Measurements from ENCODE around the gene GRIA2. TPM values are rescaled to one million over a fixed set of nuclear protein-coding genes. Genes with fewer than 3 reads are reported as not detected.
"Not testable (repeated sequence)": the region's sequence is repeated elsewhere in the genome, so short reads cannot be mapped to it uniquely, and the experiment has no call there.

Gene GRIA2
- total RNA-seq, 2 experiments from 2014 or later, result not detected

GRCh38 chr4:157223456-157223855 is 2.9 kb downstream of the GRIA2 start:
- DNase-seq (no peak), ATAC-seq (ENCODE audit: low read depth) (no peak)
- Mint-ChIP-seq H3K36me3 (peaks cover 2% of the 10 kb centered on the region), H3K27ac (no peak overlapping the region), H3K4me1 (no peaks in the 10 kb centered on the region), H3K27me3 (peaks cover 28% of the 10 kb centered on the region), H3K4me3 (no peak overlapping the region), H3K9me3 (peaks cover 6% of the 10 kb centered on the region)
- POLR2A ChIA-PET, result no interaction called here

- H3K27me3 Mint-ChIP-seq, result peaks cover 23% of the 10 kb centered on the region
- peaks cover 2% of the 10 kb centered on the region for H3K36me3 Mint-ChIP-seq
- no peak for ATAC-seq (ENCODE audit: low read depth)
- no peak overlapping the region for H3K4me3 Mint-ChIP-seq
- H3K4me1 Mint-ChIP-seq, result no peaks in the 10 kb centered on the region
- no peak for DNase-seq
- H3K9me3 Mint-ChIP-seq, result peaks cover 5% of the 10 kb centered on the region
- no peak overlapping the region for H3K27ac Mint-ChIP-seq
- POLR2A ChIA-PET, result no interaction called here
Measured at GRCh38 chr4:157225096-157225495, 4.6 kb downstream of the GRIA2 start.

GRCh38 chr4:157226035-157226434 is 5.5 kb downstream of the GRIA2 start:
- Mint-ChIP-seq H3K36me3 (peaks cover 2% of the 10 kb centered on the region), H3K27ac (no peak overlapping the region), H3K9me3 (peaks cover 5% of the 10 kb centered on the region), H3K4me1 (no peaks in the 10 kb centered on the region), H3K27me3 (peaks cover 17% of the 10 kb centered on the region), H3K4me3 (no peak overlapping the region)
- DNase-seq (no peak), ATAC-seq (ENCODE audit: low read depth) (no peak)
- POLR2A ChIA-PET, result no interaction called here

- no peaks in the 10 kb centered on the region for H3K4me1 Mint-ChIP-seq
Measured at GRCh38 chr4:157226601-157227000, 6.1 kb downstream of the GRIA2 start.

GRCh38 chr4:157231525-157231924 is 11.0 kb downstream of the GRIA2 start:
- ATAC-seq (ENCODE audit: low read depth) (no peak), DNase-seq (no peak)
- H3K4me3 Mint-ChIP-seq, result no peak overlapping the region
- no peaks in the 10 kb centered on the region for H3K36me3 Mint-ChIP-seq
- H3K27ac Mint-ChIP-seq, result no peak overlapping the region
- H3K4me1 Mint-ChIP-seq, result no peaks in the 10 kb centered on the region
- peaks cover 1% of the 10 kb centered on the region for H3K9me3 Mint-ChIP-seq
- no peaks in the 10 kb centered on the region for H3K27me3 Mint-ChIP-seq
- POLR2A ChIA-PET, result no interaction called here

More at GRCh38 chr4:157226601-157227000, 6.1 kb downstream of the GRIA2 start:
- POLR2A ChIA-PET, result no interaction called here
- ATAC-seq (ENCODE audit: low read depth), result no peak
- Mint-ChIP-seq H3K36me3 (peaks cover 2% of the 10 kb centered on the region), H3K27me3 (peaks cover 11% of the 10 kb centered on the region), H3K4me3 (no peak overlapping the region), H3K9me3 (peaks cover 4% of the 10 kb centered on the region), H3K27ac (no peak overlapping the region)
- no peak for DNase-seq

- no peak for ATAC-seq (ENCODE audit: low read depth)
- H3K27me3 Mint-ChIP-seq, result no peaks in the 10 kb centered on the region
- H3K27ac Mint-ChIP-seq, result no peak overlapping the region
- no peaks in the 10 kb centered on the region for H3K4me1 Mint-ChIP-seq
- no peaks in the 10 kb centered on the region for H3K36me3 Mint-ChIP-seq
- POLR2A ChIA-PET, result no interaction called here
- no peak for DNase-seq
- no peak overlapping the region for H3K4me3 Mint-ChIP-seq
- H3K9me3 Mint-ChIP-seq, result no peaks in the 10 kb centered on the region
Measured at GRCh38 chr4:157242871-157243270, 22.3 kb downstream of the GRIA2 start.

- ATAC-seq (ENCODE audit: low read depth) (no peak), DNase-seq (no peak)
- Mint-ChIP-seq H3K27me3 (no peaks in the 10 kb centered on the region), H3K4me1 (no peaks in the 10 kb centered on the region), H3K27ac (no peak overlapping the region), H3K4me3 (no peak overlapping the region), H3K36me3 (no peaks in the 10 kb centered on the region), H3K9me3 (no peaks in the 10 kb centered on the region)
- POLR2A ChIA-PET, result no interaction called here
Measured at GRCh38 chr4:157244348-157244747, 23.8 kb downstream of the GRIA2 start.

GRCh38 chr4:157245351-157245750 is 24.8 kb downstream of the GRIA2 start:
- Mint-ChIP-seq H3K4me1 (no peaks in the 10 kb centered on the region), H3K36me3 (no peaks in the 10 kb centered on the region), H3K4me3 (no peak overlapping the region), H3K9me3 (no peaks in the 10 kb centered on the region), H3K27ac (no peak overlapping the region), H3K27me3 (no peaks in the 10 kb centered on the region)
- ATAC-seq (ENCODE audit: low read depth) (no peak), DNase-seq (no peak)
- POLR2A ChIA-PET, result no interaction called here

- no peaks in the 10 kb centered on the region for H3K9me3 Mint-ChIP-seq
- DNase-seq, result no peak
- no peaks in the 10 kb centered on the region for H3K4me1 Mint-ChIP-seq
- POLR2A ChIA-PET, result no interaction called here
- H3K36me3 Mint-ChIP-seq, result no peaks in the 10 kb centered on the region
- no peak overlapping the region for H3K27ac Mint-ChIP-seq
- H3K27me3 Mint-ChIP-seq, result no peaks in the 10 kb centered on the region
- no peak overlapping the region for H3K4me3 Mint-ChIP-seq
- ATAC-seq (ENCODE audit: low read depth), result no peak
Measured at GRCh38 chr4:157246964-157247363, 26.4 kb downstream of the GRIA2 start.

GRCh38 chr4:157258165-157258564 is 37.6 kb downstream of the GRIA2 start:
- H3K4me3 Mint-ChIP-seq; ATAC-seq (ENCODE audit: low read depth); POLR2A ChIA-PET; H3K9me3 Mint-ChIP-seq; H3K27me3 Mint-ChIP-seq; H3K27ac Mint-ChIP-seq; H3K36me3 Mint-ChIP-seq; DNase-seq; H3K4me1 Mint-ChIP-seq: not testable (repeated sequence)

GRCh38 chr4:157265281-157265680 is 44.8 kb downstream of the GRIA2 start:
- H3K4me1 Mint-ChIP-seq, result no peaks in the 10 kb centered on the region

GRCh38 chr4:157270108-157270507 is 49.6 kb downstream of the GRIA2 start:
- H3K4me3 Mint-ChIP-seq, result no peak overlapping the region
- no peak for DNase-seq

More at GRCh38 chr4:157265281-157265680, 44.8 kb downstream of the GRIA2 start:
- Mint-ChIP-seq H3K36me3 (no peaks in the 10 kb centered on the region), H3K4me3 (no peak overlapping the region), H3K27ac (no peak overlapping the region), H3K9me3 (no peaks in the 10 kb centered on the region), H3K27me3 (no peaks in the 10 kb centered on the region)
- no peak for ATAC-seq (ENCODE audit: low read depth)
- POLR2A ChIA-PET, result no interaction called here
- no peak for DNase-seq

GRCh38 chr4:157270552-157270951 is 50.0 kb downstream of the GRIA2 start:
- Mint-ChIP-seq H3K36me3 (no peaks in the 10 kb centered on the region), H3K27me3 (no peaks in the 10 kb centered on the region), H3K9me3 (peaks cover 2% of the 10 kb centered on the region), H3K27ac (no peak overlapping the region), H3K4me1 (no peaks in the 10 kb centered on the region), H3K4me3 (no peak overlapping the region)
- POLR2A ChIA-PET, result no interaction called here
- ATAC-seq (ENCODE audit: low read depth) (no peak), DNase-seq (no peak)

More at GRCh38 chr4:157270108-157270507, 49.6 kb downstream of the GRIA2 start:
- H3K27me3 Mint-ChIP-seq, result no peaks in the 10 kb centered on the region
- no peaks in the 10 kb centered on the region for H3K36me3 Mint-ChIP-seq
- ATAC-seq (ENCODE audit: low read depth), result no peak
- no peak overlapping the region for H3K27ac Mint-ChIP-seq
- peaks cover 2% of the 10 kb centered on the region for H3K9me3 Mint-ChIP-seq
- POLR2A ChIA-PET, result no interaction called here
- H3K4me1 Mint-ChIP-seq, result no peaks in the 10 kb centered on the region

GRCh38 chr4:157271166-157271869 is 50.8 kb downstream of the GRIA2 start:
- ATAC-seq (ENCODE audit: low read depth), result no peak
- POLR2A ChIA-PET, result no interaction called here
- no peaks in the 10 kb centered on the region for H3K27me3 Mint-ChIP-seq
- peaks cover 2% of the 10 kb centered on the region for H3K9me3 Mint-ChIP-seq
- H3K4me1 Mint-ChIP-seq, result no peaks in the 10 kb centered on the region
- H3K27ac Mint-ChIP-seq, result no peak overlapping the region
- H3K36me3 Mint-ChIP-seq, result no peaks in the 10 kb centered on the region
- no peak overlapping the region for H3K4me3 Mint-ChIP-seq
- DNase-seq, result no peak

GRCh38 chr4:157280673-157281072 is 60.1 kb downstream of the GRIA2 start:
- no peak overlapping the region for H3K4me3 Mint-ChIP-seq
- ATAC-seq (ENCODE audit: low read depth), result no peak
- H3K36me3 Mint-ChIP-seq, result no peaks in the 10 kb centered on the region
- no peaks in the 10 kb centered on the region for H3K27me3 Mint-ChIP-seq
- DNase-seq, result no peak
- no peaks in the 10 kb centered on the region for H3K9me3 Mint-ChIP-seq
- H3K27ac Mint-ChIP-seq, result no peak overlapping the region
- POLR2A ChIA-PET, result no interaction called here
- no peaks in the 10 kb centered on the region for H3K4me1 Mint-ChIP-seq
